HAP-1 (cell line): ENCODE results near the gene MAS1.
A peak's percentile ranks its signal among the peaks of the same experiment; 100 is the strongest.
"Not testable (repeated sequence)": the region's sequence is repeated elsewhere in the genome, so short reads cannot be mapped to it uniquely, and the experiment has no call there.

Experiments used
- DNase-seq, 2 experiments: peaks; one replicate each; pipeline ENCODE4 v3.0.0-alpha.2; 2016 to 2020; ENCODE audit warnings: low spot score in 2 of 2
- H3K27me3 ChIP-seq: fragments of 250-450 bp; sonication (Bioruptor Pico); 2 replicates; pipeline ENCODE4 v1.5.1; 2020; ENCODE audit warnings: low read depth, mild to moderate bottlenecking, moderate library complexity
- H3K36me3 ChIP-seq: fragments of 250-450 bp; sonication (Bioruptor Pico); replicated peaks from 2 replicates; pipeline ENCODE4 v1.5.1; 2020; ENCODE audit warnings: mild to moderate bottlenecking
- H3K4me1 ChIP-seq: fragments of 250-450 bp; sonication (Bioruptor Pico); 2 replicates; pipeline ENCODE4 v1.5.1; 2020; ENCODE audit warnings: mild to moderate bottlenecking
- H3K4me3 ChIP-seq: fragments of 250-450 bp; sonication (Bioruptor Pico); 2 replicates; pipeline ENCODE4 v1.5.1; 2020; ENCODE audit warnings: mild to moderate bottlenecking, moderate library complexity
- H3K9me3 ChIP-seq: fragments of 250-450 bp; sonication (Bioruptor Pico); 2 replicates; pipeline ENCODE4 v1.5.1; 2020; ENCODE audit warnings: mild to moderate bottlenecking, moderate library complexity
- in situ Hi-C: fragments of 300-500 bp; cut with MboI; formaldehyde crosslinking; loops from 3 replicates; pipeline ENCODE4 v1.14.3; 2020; ENCODE audit warnings: low sequenced_read_pairs, inconsistent platforms, mixed read lengths

The MAS1 gene

DNA sequence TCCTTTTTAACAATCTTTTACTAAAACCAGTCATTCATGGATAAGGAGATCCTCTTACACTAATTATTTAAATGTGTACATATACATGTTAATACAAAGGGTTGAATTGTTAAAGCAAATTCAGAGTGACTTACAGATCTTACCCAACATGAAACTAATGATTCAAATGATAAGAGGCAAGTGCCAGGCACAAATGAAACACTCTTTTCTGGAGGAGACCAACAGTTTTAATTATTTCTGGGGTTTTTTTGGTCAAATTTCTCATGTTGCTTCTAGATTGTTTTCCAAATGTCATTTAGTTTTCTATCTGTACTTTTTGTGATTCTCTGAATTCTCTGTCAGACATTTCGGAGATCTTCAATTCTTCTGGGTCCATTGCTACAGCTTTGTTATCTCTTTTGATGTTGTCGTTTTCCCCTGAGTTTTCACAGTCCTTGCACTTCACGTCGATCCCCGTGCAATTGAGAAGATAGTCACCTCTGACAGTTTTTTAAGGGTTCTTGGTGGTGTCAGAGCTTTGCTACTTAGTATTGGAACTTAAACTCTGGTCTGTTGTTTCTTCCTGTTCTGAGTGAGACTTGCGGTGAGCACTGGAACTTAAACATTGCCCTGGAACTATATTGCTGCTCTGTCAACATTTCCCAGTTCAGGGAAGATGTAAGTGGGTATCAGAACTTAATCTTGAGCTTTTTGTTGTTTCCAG, 23.2 kb downstream of the MAS1 start:
- Histone ChIP-seq H3K27me3 (peaks cover 9% of the 10 kb centered on the region; the same call in 1 of the 2 replicates), H3K4me3 (no peak overlapping the region), H3K36me3 (no peaks in the 10 kb centered on the region), H3K4me1 (no peaks in the 10 kb centered on the region), H3K9me3 (no peaks in the 10 kb centered on the region)
- in situ Hi-C loops, result no loop called here
- DNase-seq, result no peak

DNA sequence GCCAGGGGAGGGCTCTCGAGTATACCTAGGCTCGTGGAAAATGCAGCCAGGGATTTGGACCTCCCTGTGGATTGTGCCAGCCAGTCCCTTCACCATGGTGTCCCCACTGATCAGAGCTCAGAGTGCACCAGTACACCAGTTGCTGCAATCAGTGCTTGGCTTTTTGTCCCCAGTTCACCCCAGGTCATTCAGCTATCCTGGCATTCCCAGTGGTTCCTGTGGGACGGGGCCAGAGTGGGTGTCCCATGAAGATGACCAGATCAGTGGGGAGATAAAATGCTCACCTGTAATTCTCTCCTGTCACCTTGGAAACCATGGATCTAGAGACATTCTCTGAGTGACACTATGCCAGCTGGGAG, 23.8 kb downstream of the MAS1 start:
- H3K4me1 ChIP-seq, result no peaks in the 10 kb centered on the region
- in situ Hi-C loops, result no loop called here
- no peaks in the 10 kb centered on the region for H3K36me3 ChIP-seq
- DNase-seq, result no peak
- no peaks in the 10 kb centered on the region for H3K9me3 ChIP-seq
- H3K27me3 ChIP-seq, result peaks cover 8% of the 10 kb centered on the region; the same call in 1 of the 2 replicates
- no peak overlapping the region for H3K4me3 ChIP-seq

DNA sequence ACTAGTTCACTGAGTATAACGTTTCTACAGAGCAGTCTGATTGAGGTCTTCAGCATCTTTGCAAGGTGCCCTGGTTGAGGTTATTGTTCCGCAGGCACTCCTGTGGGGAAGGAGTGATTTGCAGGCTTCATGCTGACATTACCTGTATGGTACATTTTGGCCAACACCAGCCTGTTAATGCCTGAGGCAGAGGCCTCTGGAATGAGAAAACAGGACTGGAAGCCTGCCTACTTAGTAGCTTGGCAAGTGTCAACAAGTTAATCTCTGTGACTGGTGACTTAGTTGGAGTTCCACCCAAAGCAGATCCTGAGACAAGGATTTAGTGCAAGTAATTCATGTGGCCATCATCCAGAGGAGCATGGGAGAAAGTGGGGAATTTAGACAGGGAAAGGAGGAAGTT, 24.6 kb downstream of the MAS1 start:
- no peak for DNase-seq
- Histone ChIP-seq H3K9me3 (no peaks in the 10 kb centered on the region), H3K36me3 (no peaks in the 10 kb centered on the region), H3K27me3 (0 out of 2 replicates have a peak, but pooled peaks cover 5% of the 10 kb centered on the region), H3K4me3 (no peak overlapping the region), H3K4me1 (no peaks in the 10 kb centered on the region)
- in situ Hi-C loops, result no loop called here

DNA sequence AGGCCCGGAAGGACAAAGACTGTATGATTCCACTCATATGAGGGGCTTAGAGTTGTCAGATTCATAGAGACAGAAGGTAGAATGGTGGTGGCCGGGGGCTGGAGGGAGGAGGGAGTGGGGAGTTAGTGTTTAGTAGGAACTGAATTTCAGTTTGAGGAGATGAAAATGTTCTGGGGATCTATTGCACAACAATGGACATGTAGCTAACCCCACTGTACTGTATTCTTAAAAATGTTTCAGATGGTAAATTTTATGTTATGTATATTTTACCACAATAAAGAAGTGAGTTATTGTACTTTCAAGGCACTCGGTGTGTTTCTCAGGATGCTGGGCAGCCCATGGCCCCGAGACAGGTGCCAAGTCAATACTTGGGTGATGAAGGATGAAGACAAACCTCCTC, 25.4 kb downstream of the MAS1 start:
- no peak for DNase-seq
- Histone ChIP-seq H3K36me3 (no peaks in the 10 kb centered on the region), H3K4me3 (no peak overlapping the region), H3K9me3 (no peaks in the 10 kb centered on the region), H3K4me1 (no peaks in the 10 kb centered on the region), H3K27me3 (0 out of 2 replicates have a peak, but pooled peaks cover 2% of the 10 kb centered on the region)
- in situ Hi-C loops, result no loop called here

DNA sequence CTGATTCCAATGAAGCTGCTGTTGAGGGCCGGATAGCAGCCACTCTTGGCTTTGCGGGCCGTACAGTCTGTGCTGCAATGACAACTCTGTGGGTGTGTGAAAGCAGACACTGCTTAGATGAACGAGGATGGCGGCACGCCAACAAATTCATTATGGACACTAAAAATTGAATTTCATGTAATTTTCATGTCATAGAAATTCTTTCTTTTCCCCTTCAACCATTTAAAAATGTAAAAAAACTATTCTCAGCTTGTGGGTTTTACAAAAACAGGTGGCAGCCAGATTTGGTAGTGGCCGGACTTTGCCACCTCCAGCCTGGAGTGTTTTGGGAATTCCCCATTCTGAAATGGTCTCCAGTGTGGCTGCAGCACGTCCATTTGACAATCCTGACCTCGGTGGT, 26.0 kb downstream of the MAS1 start:
- Histone ChIP-seq H3K4me1 (no peaks in the 10 kb centered on the region), H3K9me3 (no peaks in the 10 kb centered on the region), H3K27me3 (0 out of 2 replicates have a peak, but pooled peaks cover 2% of the 10 kb centered on the region), H3K4me3 (no peak overlapping the region), H3K36me3 (no peaks in the 10 kb centered on the region)
- no peak for DNase-seq
- in situ Hi-C loops, result no loop called here

DNA sequence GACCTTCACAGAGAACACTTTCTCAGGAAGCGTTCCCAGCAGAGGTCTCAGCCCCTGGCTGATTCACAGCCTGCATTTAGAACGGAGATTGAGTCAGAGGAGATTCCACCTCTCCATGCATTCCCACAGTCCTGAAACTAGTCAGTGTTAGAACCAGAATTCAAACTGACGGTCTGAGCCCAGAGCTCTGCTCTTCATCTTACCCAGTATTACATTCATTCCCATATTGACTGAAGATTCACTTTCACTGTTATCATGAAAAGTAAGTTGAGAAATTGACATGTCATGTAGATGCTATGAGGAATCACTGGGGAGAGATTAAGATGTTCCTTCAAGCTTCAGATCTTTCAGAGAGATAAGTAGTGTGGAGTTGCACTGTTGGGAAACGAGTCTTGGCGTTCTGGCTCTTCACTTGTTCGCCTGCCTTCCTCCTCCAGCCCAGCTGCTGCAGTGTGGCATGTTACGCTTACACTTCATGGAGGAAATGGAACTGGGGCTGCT, 28.3 kb downstream of the MAS1 start:
- H3K4me1 ChIP-seq, result no peaks in the 10 kb centered on the region
- no peaks in the 10 kb centered on the region for H3K9me3 ChIP-seq
- no peaks in the 10 kb centered on the region for H3K36me3 ChIP-seq
- no peaks in the 10 kb centered on the region for H3K27me3 ChIP-seq
- DNase-seq, result no peak
- no peak overlapping the region for H3K4me3 ChIP-seq
- in situ Hi-C loops, result no loop called here

DNA sequence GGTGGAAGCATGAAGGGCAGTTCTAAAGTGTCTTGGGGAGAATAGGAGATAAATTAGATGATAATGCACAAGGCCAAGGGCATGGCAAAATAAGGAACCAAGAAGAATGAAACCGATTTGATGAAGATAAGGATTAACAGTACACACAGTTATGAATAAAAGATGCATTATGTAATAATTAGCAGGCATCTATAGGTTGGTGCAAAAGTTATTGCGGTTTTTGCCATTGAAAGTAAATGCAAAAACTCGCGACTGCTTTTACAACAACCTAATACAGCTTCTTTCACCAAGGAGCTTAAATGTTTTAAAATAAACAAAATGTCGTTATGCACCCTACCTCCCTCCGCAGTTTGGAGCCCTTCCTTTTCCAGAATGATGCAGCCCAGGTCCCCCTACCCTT, 29.0 kb downstream of the MAS1 start:
- H3K27me3 ChIP-seq, result no peaks in the 10 kb centered on the region
- H3K4me3 ChIP-seq, result no peak overlapping the region
- no peaks in the 10 kb centered on the region for H3K9me3 ChIP-seq
- no peaks in the 10 kb centered on the region for H3K4me1 ChIP-seq
- H3K36me3 ChIP-seq, result no peaks in the 10 kb centered on the region
- no peak for DNase-seq
- in situ Hi-C loops, result no loop called here

DNA sequence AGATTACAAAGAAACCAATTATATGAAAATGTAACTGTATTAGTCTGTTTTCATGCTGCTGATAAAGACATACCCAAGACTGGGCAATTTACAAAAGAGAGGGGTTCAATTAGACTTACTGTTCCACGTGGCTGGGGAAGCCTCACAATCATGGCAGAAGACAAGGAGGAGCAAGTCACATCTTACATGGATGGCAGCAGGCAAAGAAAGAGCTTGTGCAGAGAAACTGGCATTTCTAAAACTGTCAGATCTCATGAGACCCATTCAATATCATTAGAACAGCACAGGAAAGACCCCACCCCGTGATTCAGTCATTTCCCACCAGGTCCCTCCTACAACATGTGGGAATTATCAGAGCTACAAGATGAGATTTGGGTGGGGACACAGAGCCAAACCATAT, 33.4 kb downstream of the MAS1 start:
- H3K9me3 ChIP-seq, H3K27me3 ChIP-seq, H3K4me3 ChIP-seq, DNase-seq, in situ Hi-C loops, H3K4me1 ChIP-seq, H3K36me3 ChIP-seq: not testable (repeated sequence)

DNA sequence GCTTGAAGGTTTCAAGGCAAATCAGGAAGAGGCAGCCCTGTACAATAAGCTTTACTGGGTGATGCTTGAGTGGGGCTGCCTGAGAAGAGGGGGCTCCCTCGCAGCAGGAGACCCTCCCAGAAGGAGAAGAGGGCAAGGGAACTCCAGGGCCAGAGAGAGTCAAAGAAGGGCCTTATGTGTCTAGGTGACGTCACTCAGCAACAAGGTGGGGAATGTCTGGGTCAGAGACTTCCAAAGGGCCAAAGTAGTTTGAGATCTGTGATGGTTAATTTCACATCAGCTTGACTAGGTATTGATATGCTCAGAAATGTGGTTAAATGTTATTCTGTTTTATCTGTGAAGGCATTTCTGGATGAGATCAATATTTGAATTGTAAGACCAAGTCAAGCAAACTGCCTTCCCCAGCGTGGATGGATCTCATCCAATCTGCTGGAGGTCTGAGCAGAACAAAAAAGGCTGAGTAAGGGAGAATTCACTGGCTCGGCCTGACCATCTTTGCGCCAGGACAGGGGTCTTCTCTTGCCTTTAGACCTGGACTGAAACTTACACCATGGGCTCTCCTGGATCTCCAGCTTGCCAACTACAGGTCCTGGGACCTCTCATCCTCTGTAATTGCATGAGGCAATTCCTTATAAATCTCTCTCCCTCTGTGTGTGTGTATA, 35.9 kb downstream of the MAS1 start:
- H3K9me3 ChIP-seq, result no peaks in the 10 kb centered on the region
- no peaks in the 10 kb centered on the region for H3K27me3 ChIP-seq
- H3K36me3 ChIP-seq, result no peaks in the 10 kb centered on the region
- H3K4me1 ChIP-seq, result no peaks in the 10 kb centered on the region
- no peak for DNase-seq
- H3K4me3 ChIP-seq, result no peak overlapping the region
- in situ Hi-C loops, result no loop called here

DNA sequence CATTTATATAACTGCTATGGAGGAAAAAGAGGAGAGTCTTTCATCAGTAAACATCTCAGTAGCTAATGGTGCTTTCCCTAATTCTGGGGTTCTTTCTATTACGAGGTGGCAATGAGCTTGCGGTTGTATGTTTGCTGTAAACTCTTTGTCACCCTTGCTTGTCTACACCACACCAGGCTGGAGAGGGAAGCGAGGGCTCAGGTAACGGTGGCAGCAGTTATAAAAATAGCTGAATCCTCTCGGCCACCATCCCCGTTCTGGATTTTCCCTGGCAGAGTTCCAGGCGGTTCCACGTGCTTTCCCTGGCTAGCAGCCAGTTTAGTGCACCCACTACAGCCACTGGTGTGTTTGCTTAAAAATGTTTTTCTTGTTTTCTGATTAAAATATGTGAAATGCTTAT, 39.0 kb downstream of the MAS1 start:
- Histone ChIP-seq H3K4me3 (no peak overlapping the region), H3K36me3 (no peaks in the 10 kb centered on the region), H3K4me1 (no peaks in the 10 kb centered on the region), H3K9me3 (no peaks in the 10 kb centered on the region), H3K27me3 (no peaks in the 10 kb centered on the region)
- DNase-seq, result peak in 1 of 2 experiments; percentile 14
- in situ Hi-C loops, result no loop called here

DNA sequence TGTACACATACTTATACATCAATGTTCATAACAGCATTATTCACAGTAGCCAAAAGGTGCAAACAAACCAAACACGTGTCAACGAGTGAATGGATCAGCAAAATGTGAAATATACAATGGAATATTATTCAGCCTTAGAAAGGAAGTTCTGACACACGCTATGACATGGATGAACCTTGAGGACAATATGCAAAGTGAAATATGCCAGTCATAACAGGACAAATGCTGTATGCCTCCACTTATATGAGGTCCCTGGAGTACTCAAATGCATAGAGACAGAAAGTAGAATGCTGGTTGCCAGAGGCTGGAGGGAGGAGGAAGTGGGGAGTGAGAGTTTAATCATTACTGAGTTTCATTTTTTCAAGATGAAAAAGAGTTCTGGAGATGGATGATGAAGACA, 40.3 kb downstream of the MAS1 start:
- Histone ChIP-seq H3K27me3 (no peaks in the 10 kb centered on the region), H3K36me3 (no peaks in the 10 kb centered on the region), H3K4me1 (no peaks in the 10 kb centered on the region), H3K4me3 (no peak overlapping the region), H3K9me3 (no peaks in the 10 kb centered on the region)
- in situ Hi-C loops, result no loop called here
- no peak for DNase-seq

DNA sequence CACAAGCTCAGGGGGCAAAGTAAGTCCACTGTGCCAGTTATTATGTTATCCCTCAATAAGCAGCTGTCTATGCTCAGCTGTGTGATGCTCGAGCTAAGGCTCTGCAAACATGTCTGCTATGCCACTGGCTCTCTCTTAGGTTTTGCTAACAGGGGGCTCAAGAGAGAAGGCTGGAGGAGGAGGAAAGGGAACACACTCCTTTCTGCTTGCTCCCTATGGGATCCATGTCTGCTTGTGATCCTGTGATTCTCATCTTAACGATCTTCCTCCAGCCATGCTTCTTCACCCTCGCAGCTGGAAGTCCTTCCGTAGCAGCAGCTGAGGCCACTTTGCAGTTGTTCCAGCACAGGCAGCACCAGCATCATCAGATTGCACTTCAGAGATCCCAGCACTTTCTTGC, 41.1 kb downstream of the MAS1 start:
- in situ Hi-C loops, result no loop called here
- Histone ChIP-seq H3K9me3 (0 out of 2 replicates have a peak, but pooled peaks cover 2% of the 10 kb centered on the region), H3K36me3 (no peaks in the 10 kb centered on the region), H3K4me1 (no peaks in the 10 kb centered on the region), H3K4me3 (no peak overlapping the region), H3K27me3 (no peaks in the 10 kb centered on the region)
- DNase-seq, result no peak

DNA sequence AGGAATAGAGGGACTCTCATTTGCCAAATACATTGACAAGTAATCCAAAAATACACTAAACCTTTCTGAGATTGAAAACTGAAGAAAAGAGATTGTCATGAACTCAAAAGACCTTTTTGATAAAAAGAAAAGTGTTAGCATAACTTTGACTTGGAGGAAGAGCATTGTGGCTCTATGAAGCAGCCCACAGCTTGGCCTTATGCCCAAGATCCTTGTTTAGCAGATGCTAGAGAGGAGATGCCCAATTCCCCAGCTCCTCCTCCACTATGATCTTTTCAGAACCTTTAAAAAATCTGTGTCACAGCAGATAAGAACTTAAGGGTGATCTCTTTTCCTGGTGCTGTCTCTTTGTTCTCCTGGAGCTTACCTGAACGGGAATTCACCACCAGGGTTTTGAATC, 42.3 kb downstream of the MAS1 start:
- in situ Hi-C loops, result no loop called here
- H3K4me3 ChIP-seq, result no peak overlapping the region
- H3K36me3 ChIP-seq, result no peaks in the 10 kb centered on the region
- DNase-seq, result no peak
- no peaks in the 10 kb centered on the region for H3K4me1 ChIP-seq
- H3K9me3 ChIP-seq, result 0 out of 2 replicates have a peak, but pooled peaks cover 2% of the 10 kb centered on the region
- no peaks in the 10 kb centered on the region for H3K27me3 ChIP-seq

DNA sequence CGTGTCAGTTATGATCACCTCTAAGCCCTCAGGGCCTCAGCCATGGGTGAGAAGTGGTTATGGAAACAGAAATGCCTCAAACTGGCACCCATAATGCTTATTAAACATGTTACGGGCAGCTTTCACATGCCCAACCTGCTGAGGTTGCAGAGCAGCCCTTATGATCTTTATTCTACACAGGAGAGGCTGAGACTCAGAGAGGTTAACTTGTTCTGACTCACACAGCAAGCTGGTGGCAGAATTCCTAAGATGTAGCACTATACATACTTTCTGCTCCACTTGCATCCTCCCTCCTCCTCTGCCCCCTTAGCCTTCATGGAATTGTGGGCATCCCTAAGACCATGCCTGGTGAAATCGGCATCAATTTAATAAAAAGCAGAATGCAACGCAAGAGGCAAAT, 43.4 kb downstream of the MAS1 start:
- 0 out of 2 replicates have a peak, but pooled peaks cover 2% of the 10 kb centered on the region for H3K9me3 ChIP-seq
- in situ Hi-C loops, result no loop called here
- H3K4me3 ChIP-seq, result no peak overlapping the region
- no peaks in the 10 kb centered on the region for H3K36me3 ChIP-seq
- no peak for DNase-seq
- no peaks in the 10 kb centered on the region for H3K27me3 ChIP-seq
- H3K4me1 ChIP-seq, result no peaks in the 10 kb centered on the region
